ENCODE measurements around the gene ATP1B4.

Gene ATP1B4

GRCh38 chrX:120377179-120377578 lies 15.3 kb downstream of the ATP1B4 start:
- DNase-seq (ENCODE audit: low read depth) = no peak

- DNase-seq (ENCODE audit: low read depth) = no peak
Measured at GRCh38 chrX:120377715-120378114, 15.8 kb downstream of the ATP1B4 start.

DNA sequence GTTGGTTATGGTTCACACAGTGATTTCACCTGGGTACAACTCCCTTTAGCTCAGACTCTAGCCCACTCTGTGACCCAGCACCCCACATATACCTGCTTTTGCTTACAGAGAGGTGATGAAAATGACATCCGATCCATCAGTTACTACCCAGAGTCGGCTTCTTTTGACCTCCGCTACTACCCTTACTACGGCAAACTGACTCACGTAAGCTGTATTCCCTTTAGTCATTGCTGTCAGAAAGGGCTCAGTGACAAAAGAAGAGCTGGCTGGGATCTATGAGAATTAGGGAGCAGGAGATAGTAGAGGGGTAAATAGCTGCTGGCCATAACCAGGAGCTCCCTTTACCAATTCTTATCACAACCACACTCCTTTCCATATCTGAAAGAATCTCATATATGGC lies 16.7 kb downstream of the ATP1B4 start:
- no peak for DNase-seq (ENCODE audit: low read depth)

GRCh38 chrX:120379937-120380681 lies 18.2 kb downstream of the ATP1B4 start:
- no peak for DNase-seq (ENCODE audit: low read depth)

DNA sequence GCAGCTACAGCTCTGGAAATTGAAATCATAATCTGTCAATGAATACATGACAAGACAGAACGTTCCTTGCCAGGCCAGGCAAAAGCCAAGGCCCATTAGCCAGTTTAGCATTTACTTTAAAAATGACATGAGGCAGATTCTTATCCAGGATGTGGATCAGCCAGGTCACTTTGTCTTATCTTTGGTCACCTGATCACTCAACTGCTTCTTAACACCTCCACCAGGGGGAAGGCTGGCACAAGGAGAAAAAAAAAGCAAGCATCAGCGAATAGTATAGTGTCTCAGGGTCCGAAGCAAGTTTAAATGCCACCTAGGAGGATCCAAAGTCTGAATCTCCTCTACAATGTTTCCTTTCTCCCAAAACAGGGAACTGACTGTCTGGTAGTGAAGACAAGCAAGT lies 18.8 kb downstream of the ATP1B4 start:
- DNase-seq (ENCODE audit: low read depth) = no peak

DNA sequence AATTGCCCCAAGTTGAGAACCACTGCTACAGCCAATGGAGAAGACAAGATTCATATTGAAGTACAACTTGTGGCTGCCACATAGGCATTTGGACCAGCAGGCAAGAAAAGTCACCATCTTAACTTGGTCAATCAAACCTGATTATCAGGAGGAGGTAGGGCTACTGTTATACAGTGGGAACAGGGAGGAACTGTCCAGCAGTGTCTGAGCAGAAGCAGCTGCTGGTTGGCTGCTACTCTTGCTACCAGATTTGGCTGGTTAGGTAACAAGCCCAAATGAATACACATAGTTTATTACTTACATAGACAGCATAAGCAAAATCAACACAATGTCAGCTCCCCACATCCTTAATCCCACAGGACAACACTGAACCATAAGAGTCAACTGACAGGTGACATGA lies 39.4 kb downstream of the ATP1B4 start:
- DNase-seq (ENCODE audit: low read depth) = no peak

DNA sequence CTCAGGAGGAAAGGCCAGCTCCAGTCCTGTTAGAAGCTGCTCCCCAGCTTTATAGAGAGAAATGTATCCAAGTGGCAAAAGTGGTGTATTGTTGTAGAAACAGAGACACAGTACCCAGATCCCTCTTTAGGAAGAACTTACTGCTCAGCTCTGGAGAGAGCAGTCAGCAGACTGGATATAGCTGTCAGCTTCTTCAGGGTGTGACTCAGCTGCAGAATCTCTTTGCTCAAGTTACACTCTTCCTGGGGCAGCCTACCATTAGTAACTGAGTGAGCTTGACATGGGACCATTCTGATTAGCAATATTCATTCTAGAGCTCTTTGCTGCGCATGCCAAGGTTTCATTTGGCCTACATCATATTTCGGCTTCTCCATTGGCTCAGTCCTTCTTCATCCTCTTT lies 40.5 kb downstream of the ATP1B4 start:
- DNase-seq (ENCODE audit: low read depth) = no peak

DNA sequence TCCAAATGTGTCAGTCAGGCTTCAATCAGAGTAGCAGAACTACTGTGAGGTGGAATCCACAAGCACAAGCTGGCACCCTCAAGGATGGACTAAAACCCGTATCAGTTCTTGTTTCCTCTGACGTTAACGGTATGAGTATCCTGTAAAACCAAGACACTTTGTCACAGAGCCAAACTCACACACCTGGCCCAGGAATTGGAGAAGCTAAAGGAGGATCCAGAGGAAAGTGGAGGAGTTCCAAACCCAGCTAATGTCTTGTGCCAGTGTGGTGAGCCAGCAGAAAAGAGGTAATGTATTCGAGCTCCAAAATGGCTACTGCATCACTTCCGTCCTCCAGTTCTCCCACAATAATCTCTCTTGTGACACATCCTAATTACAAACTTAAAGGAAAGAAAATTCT lies 44.7 kb downstream of the ATP1B4 start:
- DNase-seq (ENCODE audit: low read depth) = no peak

GRCh38 chrX:120408168-120408567 lies 46.3 kb downstream of the ATP1B4 start:
- DNase-seq (ENCODE audit: low read depth) = no peak

DNA sequence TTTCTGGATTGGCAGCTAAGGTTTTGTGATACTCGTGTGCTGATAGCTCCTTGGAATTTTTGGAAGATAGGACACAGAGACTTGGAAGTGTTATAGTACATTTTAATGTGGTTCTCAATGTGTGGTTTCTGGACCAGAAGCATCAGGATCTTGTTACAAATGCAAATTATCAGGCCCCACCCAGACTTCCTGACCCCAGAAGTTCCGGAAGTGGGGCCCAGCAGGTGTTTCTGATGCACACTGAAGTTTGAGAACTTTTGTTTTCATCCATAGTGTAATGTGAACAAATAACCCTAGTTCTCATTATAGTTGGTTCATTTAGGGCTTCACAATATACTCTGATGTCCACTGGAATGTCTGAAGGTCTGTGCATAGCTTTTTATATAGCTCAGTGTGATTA lies 57.6 kb downstream of the ATP1B4 start:
- no peak for DNase-seq (ENCODE audit: low read depth)

DNA sequence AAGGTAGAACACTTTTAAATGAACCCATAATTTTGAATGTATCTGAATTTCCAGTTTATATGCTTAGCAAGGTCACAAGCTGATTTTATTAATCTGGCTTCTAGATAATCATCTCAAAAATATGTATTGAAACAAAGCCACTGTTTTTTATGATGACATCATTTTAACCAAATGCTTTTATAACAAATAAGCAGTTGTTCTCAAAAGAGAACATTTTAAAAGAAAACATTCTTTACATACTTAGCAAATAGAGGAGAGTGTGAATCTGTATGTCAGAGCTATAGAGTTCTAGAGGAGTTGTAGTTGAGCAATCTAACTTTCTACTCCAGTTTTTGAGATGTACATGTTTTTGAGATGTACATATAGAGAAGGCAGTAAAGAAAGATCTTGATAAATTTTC lies 64.7 kb downstream of the ATP1B4 start:
- no peak for DNase-seq (ENCODE audit: low read depth)

DNA sequence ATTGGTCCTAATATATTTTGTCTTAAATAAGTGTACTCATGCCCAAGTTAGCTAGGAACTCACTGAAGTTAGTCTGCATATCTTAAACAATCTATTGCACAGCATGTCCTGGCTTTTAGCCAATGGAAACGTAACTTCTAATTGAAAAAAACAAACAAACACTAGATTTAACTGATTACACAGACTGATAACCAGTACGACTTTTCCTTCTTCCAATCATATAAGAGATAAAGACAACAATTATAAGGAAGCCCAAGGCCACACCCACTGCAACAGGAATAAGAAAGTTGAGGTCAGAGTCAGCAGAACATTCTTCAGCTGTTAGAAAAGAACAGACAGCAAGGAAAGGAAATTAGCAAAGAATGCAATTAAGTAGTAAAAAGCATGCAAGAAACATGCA lies 66.4 kb downstream of the ATP1B4 start:
- no peak for DNase-seq (ENCODE audit: low read depth)

DNA sequence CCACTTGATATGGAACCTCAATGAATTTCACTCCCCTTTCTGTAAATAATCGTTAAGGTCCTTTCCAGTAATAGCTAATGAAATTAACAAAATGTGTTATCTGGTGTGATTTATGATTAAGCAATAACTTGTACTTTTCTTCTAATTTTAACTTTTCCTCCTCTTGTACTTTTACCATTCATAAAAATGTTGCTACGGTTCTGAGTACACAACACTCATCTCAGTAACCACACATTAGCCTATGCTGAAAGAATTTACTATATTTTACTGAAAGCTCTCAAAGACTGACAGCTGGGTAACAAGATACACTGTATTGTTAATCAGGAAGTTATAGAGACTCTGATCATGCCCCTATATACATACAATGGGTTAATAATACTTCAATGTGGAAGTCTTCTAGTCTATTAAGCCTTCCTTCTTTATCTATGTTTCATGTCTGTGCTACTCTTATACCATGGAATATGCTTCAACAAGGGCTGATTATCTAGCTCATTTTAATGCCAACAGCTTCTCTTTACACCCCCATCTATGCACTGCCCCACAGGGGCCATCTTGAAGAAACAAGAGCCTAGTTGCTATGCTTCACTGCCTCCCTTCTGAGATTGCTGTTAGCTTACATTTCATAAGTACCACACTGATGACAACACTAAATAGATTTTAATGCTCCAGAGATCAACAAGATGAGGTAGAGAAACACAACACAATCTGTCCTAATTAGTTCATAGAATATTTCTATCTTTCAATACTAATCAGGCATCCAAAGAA lies 68.1 kb downstream of the ATP1B4 start:
- no peak for DNase-seq (ENCODE audit: low read depth)
